Measurements from ENCODE around the gene OR10S1.

Gene OR10S1

GRCh38 chr11:123939317-123939716, 38.3 kb downstream of the OR10S1 start, which contains the start of gene OR4D5:
Gene OR4D5 (plus strand): TSS chr11:123939617. CDS start chr11:123939617, 0 bp downstream.
- no peak for TF ChIP-seq YY1 (IDR thresholded peaks at IDR 0.05; ENCODE audit: low read depth)
- no peak for TF ChIP-seq FOXM1 (IDR thresholded peaks at IDR 0.05; ENCODE audit: borderline replicate concordance, low read depth)
- TF ChIP-seq ZBTB7A (IDR thresholded peaks at IDR 0.05; ENCODE audit: low read depth) = no peak
- TF ChIP-seq CREB1 (IDR thresholded peaks at IDR 0.05; ENCODE audit: low read depth) = no peak
- no peak for TF ChIP-seq USF1 (IDR thresholded peaks at IDR 0.05)
- TF ChIP-seq TCF12 (IDR thresholded peaks at IDR 0.05; ENCODE audit: low read depth) = no peak
- TF ChIP-seq TAF1 (IDR thresholded peaks at IDR 0.05; ENCODE audit: low read depth) = no peak
- no peak for TF ChIP-seq EP300 (IDR thresholded peaks at IDR 0.05; ENCODE audit: borderline replicate concordance)
- no peak for TF ChIP-seq CEBPB (IDR thresholded peaks at IDR 0.05)
- no peak for TF ChIP-seq TEAD4 (IDR thresholded peaks at IDR 0.05)
- no peak for TF ChIP-seq RAD21 (IDR thresholded peaks at IDR 0.05; ENCODE audit: low read depth)
- no peak for TF ChIP-seq MAX (IDR thresholded peaks at IDR 0.05)
- TF ChIP-seq EGR1 (IDR thresholded peaks at IDR 0.05) = no peak
- TF ChIP-seq REST (IDR thresholded peaks at IDR 0.05; ENCODE audit: low read depth) = no peak
- no peak for TF ChIP-seq NFIC (IDR thresholded peaks at IDR 0.05)

All from Ishikawa (cell line).